GM15510 (cell line): ENCODE measurements around the gene CLCNKB.

Source experiments
- POLR2A ChIP-seq: IDR thresholded peaks from 3 replicates; pipeline ENCODE4 v1.6.1; 2011; ENCODE audit warnings: borderline replicate concordance; ENCODE audit not compliant: insufficient read length; ENCODE audit errors: extremely low read depth

Gene CLCNKB

GRCh38 chr1:16078925-16079656, 35.5 kb downstream of the CLCNKB start:
- TF ChIP-seq POLR2A = no peak

GRCh38 chr1:16080422-16081150, 37.0 kb downstream of the CLCNKB start:
- no peak for TF ChIP-seq POLR2A

- no peak for TF ChIP-seq POLR2A
These were observed 38.1 kb downstream of the CLCNKB start for GRCh38 chr1:16081636-16082035.

- no peak for TF ChIP-seq POLR2A
These were observed 38.9 kb downstream of the CLCNKB start for GRCh38 chr1:16082283-16083038.

- no peak for TF ChIP-seq POLR2A
These were observed 39.9 kb downstream of the CLCNKB start for GRCh38 chr1:16083486-16083885.

GRCh38 chr1:16085522-16085921, 41.9 kb downstream of the CLCNKB start:
- no peak for TF ChIP-seq POLR2A

GRCh38 chr1:16087733-16088132, 44.2 kb downstream of the CLCNKB start:
- no peak for TF ChIP-seq POLR2A

GRCh38 chr1:16088351-16088911, 44.8 kb downstream of the CLCNKB start:
- no peak for TF ChIP-seq POLR2A

- no peak for TF ChIP-seq POLR2A
These were observed 45.4 kb downstream of the CLCNKB start for GRCh38 chr1:16088996-16089395.

GRCh38 chr1:16090076-16090826, 46.7 kb downstream of the CLCNKB start:
- no peak for TF ChIP-seq POLR2A

- no peak for TF ChIP-seq POLR2A
These were observed 47.7 kb downstream of the CLCNKB start for GRCh38 chr1:16091296-16091695.

- no peak for TF ChIP-seq POLR2A
These were observed 48.7 kb downstream of the CLCNKB start for GRCh38 chr1:16092097-16092922.

GRCh38 chr1:16092923-16093511, 49.4 kb downstream of the CLCNKB start:
- TF ChIP-seq POLR2A = no peak
